ENCODE results near the gene RAD21L1.
"Not testable (repeated sequence)": the region's sequence is repeated elsewhere in the genome, so short reads cannot be mapped to it uniquely, and the experiment has no call there.

RAD21L1 gene

DNA sequence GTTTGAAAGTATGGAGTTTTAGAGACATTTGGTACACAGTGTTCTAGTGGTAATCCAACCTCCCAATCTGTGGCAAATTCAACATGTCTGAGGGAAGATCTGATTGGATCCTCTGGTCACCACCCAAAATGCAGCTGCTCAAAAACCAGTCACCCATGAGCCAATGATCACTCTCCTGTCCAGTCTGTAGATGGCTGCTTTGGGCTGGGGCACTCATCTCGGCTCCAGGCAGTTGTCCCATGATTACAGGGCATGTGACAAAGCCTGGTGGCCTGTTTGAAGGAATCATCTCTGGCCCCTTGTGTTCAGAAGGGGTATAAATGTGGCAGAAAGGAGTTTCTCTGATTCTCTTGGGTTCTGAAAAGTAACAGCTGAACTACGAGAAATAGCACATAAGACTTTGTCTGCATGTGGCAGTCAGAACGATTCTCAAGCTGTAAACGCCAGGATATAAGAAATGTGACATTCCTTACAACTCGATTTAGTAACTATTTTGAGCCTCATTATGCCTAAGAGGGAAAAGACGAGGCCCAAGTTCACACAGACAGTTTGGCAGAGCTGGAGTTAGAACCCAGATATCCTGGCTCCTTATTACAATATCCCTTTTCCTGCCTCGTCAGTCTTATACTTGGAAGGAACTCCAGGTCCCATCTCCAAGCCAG lies 26.5 kb upstream of the RAD21L1 start:
- DNase-seq (ENCODE audit: low read depth in 2 of 2): no peak

DNA sequence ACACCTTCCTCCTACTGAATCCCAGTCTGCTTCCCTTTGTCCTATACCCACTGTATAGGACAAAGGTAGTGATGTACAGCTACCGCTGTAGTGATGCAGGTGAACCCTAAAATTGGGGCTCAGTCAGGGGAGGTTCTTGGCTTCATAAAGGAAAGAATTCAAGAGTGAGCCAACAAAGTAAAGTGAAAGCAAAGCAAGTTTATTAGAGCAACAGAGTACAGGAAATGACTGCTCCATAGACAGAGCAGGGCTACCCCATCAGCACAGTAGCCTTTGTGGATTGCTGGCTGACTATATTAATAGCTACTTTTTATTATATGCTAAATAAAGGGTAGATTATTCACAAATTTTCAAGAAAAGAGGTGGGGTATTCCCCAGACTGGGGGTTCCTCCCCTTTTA lies 25.9 kb upstream of the RAD21L1 start:
- DNase-seq (ENCODE audit: low read depth in 2 of 2): no peak

DNA sequence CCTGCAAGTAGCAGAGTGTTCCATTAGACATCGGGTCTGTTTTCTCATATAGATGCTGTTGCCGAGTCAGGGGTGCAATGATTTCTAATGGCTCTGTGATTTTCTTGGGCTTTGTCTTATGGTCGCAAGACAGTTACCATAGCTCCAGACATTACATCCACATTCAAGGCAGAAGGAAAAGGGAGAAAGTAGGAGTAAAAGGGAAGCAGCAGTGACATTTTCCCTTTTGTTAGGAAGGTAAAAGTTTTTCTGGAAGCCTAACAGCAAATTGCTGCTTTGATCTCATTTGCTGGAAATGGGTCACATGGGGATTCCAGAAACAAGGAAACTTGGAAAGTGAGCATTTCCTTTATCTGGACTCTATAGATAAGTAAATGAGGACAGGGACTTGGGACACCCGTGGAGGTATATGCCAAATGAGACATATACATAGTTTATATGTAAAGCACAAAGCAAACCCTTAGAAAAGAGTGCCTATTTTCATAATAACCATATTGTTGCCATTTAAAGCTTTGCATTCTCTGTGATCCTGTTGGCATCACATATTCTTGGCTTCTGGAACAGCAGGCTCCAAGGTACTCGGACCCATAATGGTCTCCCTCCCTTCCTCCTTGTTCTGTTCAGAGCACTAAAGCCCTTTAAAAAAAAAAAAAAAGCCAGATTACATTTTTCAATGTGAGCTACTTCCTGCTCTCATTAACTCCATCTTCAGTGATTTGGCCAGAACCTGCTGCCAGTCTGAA lies 22.9 kb upstream of the RAD21L1 start, which contains the start of gene C20orf202:
C20orf202 (plus strand) TSS at position 693 of the 743 bp plus-strand sequence. CDS start 132 bp downstream, outside the sequence.
- no peak for DNase-seq (ENCODE audit: low read depth in 2 of 2)

DNA sequence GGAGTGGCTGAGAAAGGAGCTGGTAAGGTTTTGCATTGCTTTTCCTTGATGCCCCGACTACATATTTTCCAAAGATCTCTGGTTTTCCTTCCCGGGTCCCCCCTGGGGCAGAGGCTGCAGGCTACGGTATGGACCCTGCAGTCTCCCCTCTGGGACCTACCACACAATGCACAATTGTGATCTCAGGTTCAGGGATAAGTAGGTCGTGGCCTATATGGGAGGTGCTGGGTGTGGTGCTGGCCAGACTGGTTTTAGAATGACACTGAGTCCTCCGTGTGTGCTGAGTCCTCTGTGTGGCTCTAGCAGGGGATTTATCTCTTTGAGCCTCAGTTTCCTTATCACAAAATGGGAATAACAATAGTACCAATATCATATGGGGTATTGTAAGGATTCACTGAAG lies 22.2 kb upstream of the RAD21L1 start:
- no peak for DNase-seq (ENCODE audit: low read depth in 2 of 2)

DNA sequence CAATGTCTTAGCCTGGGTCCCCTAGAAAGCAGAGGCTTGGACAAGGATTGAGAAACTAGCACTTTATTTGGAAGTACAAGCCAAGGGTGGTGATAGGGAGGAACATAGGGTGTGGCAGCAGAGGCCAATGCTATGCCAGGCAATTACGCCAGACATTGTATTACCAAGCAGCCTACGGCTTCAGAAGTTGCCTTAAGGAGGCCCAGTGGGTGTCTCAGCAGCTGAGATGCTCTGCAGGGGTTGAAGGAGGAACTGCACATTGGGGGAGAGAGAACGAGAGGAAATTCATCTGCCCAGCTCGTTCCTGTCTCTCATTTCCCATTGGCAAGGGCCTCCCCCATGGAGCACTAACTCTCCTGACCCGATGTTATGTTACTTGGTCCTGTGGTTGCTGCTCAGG lies 21.7 kb upstream of the RAD21L1 start:
- DNase-seq (ENCODE audit: low read depth in 2 of 2): no peak

DNA sequence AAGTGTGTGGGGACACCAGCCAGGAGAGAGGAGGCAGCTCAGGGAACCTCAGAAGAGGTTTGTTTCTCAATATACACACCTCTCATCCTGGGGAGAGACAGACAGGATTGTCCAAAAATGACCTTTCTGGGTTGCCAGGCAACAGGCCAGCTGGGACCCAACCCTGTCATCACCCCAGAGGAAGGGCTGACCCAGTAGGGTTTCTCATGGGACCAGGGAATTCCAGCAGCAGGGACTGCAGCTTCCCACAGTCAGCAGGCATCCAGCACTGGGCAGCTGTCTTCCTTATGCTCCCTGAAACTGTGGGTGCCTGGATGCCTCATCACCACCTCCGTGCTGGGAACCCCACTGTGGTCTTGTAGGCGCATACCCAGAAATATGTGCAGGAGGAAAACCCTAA lies 21.3 kb upstream of the RAD21L1 start:
- no peak for DNase-seq (ENCODE audit: low read depth in 2 of 2)

DNA sequence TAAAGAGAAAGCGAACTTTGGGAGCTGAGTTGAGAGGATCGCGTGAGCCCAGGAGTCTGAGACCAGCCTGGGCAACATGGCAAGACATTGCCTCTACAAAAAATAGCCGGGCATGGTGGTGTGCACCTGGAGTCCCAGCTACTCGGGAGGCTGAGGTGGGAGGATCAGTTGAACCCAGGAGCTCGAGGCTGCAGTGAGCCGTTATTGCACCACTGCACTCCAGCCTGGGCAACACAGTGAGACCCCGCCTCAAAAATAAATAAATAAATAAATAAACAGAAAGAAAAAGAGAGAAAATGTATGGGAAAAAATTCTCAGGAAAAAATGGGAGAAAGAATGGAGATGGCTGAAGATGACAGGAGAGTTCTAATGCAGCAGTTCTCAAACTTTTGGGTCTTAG lies 20.0 kb upstream of the RAD21L1 start:
- no peak for DNase-seq (ENCODE audit: low read depth in 2 of 2)

DNA sequence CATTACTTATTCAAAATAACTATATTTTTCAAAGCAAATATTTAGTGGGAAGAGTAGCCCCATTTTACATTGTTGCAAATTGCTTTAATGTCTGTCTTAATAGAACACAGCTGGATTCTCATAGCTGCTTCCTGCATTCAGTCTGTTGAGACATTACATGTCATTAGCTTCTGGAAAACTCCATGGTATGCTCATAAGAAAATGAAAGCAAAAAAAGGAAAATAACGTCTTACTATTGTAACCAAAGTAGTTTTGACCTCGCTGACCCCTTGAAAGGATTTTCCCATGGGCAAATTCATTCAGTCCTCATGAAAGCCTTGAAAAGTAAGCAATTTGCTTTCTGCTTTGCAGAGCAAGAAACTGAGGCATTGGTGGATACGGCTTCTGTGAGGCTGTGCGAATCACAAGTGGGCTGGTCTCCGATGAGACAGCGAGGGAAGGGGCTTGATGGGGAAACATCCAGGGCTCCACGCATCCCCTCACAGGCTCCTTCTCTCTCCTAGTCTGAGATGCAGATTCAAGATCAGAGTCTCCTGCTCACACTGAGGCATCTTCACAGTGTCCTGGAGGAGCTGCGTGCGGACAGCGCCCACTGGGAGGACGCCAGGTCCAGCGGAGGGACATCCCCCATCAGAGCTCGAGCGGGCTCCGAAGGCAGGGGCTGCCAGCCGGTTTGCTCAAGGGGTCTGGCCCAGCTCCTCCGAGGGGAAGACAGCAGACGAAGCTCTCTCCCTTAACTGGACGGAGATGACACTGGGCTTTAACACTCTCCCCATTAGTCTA lies 19.3 kb upstream of the RAD21L1 start:
- DNase-seq (ENCODE audit: low read depth in 2 of 2): no peak

DNA sequence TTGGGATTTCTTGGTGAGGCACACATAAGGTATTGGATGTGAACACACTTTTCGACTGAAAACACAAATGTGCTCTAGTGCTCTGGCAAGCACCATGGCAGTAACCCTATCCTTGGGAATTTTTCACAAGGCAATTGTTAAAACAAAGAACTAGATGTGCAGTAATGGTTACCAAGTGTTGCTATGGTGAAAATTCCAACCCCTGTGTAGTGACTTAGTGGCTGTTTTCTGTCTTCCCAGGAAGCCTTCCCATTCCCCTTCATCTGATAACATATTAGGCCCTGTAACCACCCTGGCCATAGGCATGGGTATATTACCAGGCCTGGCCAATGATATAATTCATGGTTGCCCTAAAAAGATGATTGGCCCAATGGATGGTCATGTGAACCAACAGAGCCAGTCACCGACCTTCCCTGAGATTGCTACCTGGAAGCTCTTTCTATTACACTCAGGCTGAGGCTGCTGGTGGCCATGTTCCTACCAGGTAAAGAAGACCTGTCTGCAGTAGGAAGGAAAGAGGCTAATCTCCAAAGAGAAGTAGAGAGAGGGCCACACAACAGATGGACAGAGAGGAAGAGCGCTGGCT lies 18.5 kb upstream of the RAD21L1 start:
- DNase-seq (ENCODE audit: low read depth in 2 of 2): no peak

DNA sequence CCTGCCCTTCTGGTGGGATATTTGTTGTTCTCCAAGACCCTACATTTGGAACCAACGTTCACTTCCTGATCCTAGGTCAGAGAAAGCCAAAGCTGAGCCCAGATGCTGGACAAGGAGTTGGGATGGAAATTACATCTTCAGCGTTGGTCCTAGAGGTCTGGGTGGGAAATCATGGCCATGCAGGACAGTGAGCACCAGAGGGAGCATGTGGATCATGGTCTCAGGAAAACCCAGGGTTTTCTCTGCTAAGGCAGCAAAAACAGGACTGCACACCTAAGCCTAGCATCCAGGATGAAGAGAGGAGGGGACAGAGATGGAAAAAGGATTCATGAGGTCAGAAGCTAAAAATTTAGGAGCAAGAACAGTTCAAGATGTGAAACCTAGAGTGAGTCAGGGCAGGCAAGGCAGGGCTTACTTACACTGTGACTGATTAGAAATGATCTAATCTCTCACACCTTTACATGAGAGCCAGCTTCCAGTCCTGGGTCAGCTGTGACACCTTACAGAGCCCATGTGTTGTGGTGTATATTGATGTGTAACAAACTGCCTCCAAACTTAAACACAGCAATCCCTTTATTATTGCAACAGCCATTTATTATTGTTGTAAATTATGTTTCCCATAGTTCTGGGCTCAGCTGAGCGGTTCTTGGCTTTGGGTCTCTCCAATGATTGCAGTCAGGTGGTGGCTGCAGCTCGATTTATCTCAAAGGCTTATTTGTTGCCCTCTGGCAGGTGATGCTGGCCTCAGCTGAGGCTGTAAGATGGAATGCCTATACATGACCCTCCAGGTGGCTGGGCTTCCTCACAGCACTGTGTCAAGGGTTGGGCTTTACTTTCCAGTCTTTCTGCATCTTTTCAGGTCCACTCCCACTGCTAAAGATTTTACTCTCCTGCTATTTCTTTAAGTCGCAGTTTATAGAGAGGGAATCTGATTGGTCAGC lies 16.1 kb upstream of the RAD21L1 start:
- DNase-seq (ENCODE audit: low read depth in 2 of 2): no peak

DNA sequence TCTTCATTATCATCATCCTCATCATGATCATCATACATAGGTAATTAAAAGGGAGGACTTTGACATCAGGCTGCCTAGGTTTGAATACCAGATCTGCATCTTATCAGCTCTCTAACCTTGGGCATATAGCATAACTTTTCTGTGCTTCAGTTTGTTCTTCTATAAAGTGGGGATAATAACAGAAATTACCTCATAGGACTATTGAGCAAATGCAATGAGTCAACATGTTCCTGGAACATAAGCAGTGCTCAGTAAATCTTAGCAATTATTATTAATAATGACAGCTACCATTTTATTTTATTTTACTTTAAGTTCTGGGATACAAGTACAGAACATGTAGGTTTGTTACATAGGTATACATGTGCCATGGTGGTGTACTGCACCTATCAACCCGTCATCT lies 15.3 kb upstream of the RAD21L1 start:
- DNase-seq (ENCODE audit: low read depth in 2 of 2): no peak

DNA sequence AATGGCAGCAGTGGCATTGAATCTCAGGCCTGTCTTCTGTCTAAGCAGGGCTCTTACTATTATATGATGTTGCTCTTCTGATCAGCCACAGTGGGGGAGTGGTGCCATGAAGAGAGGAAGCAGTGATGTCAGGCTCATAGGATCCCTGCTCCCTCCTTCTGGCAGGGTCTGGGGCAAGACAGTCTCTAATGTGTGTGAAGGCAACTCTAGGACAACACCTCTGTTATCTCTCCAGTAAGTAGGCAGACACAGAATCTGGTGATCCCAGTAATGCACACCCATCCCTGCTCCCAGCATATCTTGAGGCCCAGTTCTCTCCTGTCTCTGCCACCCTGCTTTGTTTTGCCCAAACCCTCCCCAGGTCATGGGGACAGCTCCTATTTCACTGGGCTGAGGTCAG lies 13.8 kb upstream of the RAD21L1 start:
- no peak for DNase-seq (ENCODE audit: low read depth in 2 of 2)

DNA sequence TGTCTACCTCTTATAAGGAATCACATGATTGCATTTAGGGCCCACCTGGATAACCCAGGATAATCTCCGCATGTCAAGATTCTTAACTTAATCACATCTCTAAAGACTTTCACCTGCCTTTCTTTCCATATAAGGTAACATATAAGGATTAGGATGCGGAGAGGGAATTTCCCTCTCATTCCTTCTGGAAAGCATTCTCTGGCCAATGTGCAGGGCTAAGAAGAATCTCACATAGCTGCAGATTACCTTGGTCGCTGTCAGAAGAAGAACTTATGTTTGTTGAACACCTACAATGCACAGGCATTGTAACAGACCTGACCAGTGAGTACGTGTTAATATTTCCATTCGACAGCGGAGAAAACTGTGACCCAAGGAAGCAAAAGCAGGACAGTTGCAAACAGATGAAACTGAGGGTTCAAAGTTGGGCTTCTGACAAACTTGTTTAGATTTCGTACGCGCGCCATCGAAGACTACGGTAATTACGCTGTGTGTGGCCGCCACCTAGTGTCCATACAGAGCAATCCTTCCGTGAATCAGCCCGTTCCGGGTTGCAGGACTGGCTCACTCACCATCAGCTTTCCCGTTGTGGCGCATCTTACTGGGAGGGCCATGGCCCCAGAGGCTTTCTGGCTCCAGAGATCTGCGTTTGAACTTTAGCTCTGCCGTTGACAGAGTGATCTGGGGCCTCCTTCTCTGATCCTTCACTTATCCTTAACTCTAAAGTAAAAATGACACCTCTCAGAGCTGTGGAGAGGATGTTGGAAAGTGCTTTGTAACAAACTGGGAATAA lies 13.0 kb upstream of the RAD21L1 start:
- DNase-seq (ENCODE audit: low read depth in 2 of 2): peak; percentile 12 to 40

DNA sequence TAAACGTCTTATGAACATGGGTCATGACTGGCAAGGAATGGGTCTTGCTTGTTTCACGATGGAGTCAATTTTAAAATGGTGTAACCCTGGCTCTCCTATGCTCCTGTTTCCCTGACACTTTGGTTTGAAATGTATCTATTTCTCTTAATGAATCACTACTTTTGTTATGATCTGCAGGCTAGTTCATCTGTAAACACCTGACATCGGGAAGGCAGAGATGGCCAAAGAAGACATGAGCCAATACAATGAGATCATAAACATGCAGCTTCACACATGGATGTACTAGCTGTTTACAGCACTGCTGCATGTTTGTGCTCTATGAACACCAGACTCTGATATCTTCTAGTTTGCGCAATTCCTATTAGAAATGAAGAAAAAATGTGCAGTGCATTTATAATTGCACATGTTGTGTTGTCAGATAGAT lies 11.0 kb upstream of the RAD21L1 start:
- no peak for DNase-seq (ENCODE audit: low read depth in 2 of 2)

DNA sequence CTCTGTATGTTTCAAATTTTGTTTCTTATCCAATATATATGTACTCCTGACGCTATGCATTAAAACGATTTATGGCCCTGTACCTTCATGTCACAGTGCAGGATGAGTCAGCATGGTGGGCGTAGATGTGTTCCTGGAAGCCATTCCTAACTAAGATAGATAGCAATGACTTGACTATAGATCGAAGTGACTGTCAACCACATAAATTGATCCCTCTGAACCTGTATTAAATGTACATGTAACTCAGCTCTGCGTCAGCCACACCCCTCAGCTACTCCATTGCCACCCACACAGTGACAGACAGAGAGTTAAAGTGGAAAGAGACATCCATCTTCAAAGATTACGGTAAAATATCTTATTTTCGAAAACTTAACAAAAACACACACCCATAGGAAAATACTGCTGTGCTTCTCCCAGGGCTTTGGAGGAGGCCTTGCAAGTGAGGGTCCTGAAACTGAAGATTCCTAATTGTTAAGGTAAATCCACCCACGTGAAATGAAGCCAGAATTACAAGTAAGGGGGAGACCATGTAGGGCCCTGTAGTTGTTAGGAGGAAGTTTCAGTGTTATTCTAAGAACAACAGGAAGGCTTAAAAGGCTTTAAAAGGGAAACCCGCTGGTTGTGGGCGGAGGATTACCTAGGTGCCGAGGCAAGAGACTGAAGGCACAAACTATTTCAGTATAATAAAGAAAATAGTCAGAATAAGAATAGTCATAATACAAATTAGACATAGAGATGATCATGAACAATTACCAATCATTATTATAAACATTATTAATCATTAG lies 10.3 kb upstream of the RAD21L1 start:
- DNase-seq (ENCODE audit: low read depth in 2 of 2): peak in 1 of 2 donors; percentile 24

DNA sequence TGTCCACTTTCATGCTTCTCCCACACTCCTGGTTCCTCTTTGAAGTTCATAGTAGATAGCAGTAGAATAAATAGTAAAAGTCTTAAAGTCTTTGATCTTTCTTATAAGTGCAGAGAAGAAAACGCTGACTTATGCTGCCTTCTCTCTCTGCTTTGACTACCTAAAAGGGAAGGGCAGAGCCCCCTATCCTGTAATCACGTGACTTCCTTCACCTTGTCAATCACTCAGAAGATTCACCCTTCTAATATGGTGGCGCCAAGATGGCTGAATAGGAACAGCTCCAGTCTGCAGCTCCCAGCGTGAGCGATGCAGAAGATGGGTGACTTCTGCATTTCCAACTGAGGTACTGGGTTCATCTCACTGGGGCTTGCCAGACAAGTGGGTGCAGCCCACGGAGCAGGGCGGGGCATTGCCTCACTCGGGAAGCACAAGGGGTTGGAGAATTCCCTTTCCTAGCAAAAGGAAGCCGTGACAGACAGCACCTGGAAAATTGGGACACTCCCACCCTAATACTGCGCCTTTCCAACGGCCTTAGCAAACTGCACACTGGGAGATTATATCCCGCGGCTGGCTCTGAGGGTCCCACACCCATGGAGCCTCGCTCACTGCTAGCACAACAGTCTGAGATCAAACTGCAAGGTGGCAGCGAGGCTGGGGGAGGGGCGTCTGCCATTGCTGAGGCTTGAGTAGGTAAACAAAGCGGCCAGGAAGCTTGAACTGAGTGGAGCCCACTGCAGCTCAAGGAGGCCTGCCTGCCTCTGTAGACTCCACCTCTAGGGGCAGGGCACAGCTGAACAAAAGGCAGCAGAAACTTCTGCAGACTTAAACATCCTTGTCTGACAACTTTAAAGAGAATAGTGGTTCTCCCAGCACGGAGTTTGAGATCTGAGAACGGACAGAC lies 9.1 kb upstream of the RAD21L1 start:
- DNase-seq (ENCODE audit: low read depth in 2 of 2): not testable (repeated sequence)

DNA sequence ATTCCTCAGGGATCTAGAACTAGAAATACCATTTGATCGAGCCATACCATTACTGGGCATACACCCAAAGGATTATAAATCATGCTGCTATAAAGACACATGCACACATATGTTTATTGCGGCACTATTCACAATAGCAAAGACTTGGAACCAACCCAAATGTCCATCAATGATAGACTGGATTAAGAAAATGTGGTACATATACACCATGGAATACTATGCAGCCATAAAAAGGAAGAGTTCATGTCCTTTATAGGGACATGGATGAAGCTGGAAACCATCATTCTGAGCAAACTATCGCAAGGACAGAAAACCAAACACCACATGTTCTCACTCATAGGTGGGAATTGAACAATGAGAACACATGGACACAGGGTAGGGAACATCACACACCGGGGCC lies 3.1 kb upstream of the RAD21L1 start:
- DNase-seq (ENCODE audit: low read depth in 2 of 2): not testable (repeated sequence)

DNA sequence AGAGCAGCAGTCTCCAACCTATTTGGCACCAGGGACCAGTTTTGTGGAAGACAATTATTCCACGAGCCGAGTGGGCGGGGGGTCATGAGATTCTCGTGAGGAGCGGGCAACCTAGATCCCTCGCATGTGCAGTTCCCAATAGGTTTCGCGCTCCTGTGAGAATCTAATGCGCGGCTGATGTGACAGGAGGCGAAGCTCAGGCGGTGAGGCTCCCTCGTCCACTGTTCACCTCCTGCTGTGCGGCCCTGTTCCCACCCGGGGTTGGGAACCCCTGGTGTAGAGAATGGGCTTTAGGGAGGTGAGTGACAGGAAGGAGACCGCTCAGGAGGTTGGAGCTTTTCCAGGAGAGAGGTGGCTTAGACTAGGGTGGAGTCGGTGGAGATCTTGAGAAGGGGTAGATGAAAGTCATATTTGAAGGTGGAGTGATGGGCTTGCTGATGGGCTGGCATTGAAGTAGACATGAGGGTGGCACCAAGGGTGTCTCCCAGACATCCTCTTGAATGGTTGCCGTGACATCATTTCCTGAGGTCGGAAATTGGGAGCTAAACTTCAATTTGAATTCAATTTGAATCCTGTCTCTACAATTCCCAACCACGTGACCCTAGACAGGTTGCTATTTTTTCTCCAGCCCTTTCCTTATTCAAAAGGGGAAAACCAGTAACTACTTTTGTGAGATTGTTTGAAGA lies 1.5 kb upstream of the RAD21L1 start:
- no peak for DNase-seq (ENCODE audit: low read depth in 2 of 2)

All from stimulated activated CD4-positive, alpha-beta T cell treated with anti-CD3 and anti-CD28 coated beads, Interleukin-1b, Interleukin-23, amount 100 ng/mL, for 1 hour (primary cell).